Breast epithelium (tissue), 3 donors: ENCODE data around the gene PCYT2.

ENCODE experiments used
- POLR2A ChIP-seq: fragments of 450-650 bp; IDR thresholded peaks from one replicate; pipeline ENCODE4 v1.6.1; 2016; ENCODE audit warnings: antibody characterized with exemption, mild to moderate bottlenecking, moderate library complexity
- POLR2AphosphoS5 ChIP-seq, 3 donors: sonication (generic); formaldehyde crosslinking; IDR thresholded peaks; one replicate each; pipeline ENCODE4 v1.6.1; 2017; ENCODE audit warnings: antibody characterized with exemption in 3 of 3
- TF ChIP-seq, protein P1 (sequence below), 3 donors: fragments of 450-650 bp; IDR thresholded peaks; one replicate each; pipeline ENCODE4 v1.5.1; 2016 to 2017; ENCODE audit warnings: antibody characterized with exemption in 3 of 3, mild to moderate bottlenecking in 3 of 3, moderate library complexity in 3 of 3

- TF ChIP-seq POLR2A, result no peak
- TF ChIP-seq, protein P1, sequence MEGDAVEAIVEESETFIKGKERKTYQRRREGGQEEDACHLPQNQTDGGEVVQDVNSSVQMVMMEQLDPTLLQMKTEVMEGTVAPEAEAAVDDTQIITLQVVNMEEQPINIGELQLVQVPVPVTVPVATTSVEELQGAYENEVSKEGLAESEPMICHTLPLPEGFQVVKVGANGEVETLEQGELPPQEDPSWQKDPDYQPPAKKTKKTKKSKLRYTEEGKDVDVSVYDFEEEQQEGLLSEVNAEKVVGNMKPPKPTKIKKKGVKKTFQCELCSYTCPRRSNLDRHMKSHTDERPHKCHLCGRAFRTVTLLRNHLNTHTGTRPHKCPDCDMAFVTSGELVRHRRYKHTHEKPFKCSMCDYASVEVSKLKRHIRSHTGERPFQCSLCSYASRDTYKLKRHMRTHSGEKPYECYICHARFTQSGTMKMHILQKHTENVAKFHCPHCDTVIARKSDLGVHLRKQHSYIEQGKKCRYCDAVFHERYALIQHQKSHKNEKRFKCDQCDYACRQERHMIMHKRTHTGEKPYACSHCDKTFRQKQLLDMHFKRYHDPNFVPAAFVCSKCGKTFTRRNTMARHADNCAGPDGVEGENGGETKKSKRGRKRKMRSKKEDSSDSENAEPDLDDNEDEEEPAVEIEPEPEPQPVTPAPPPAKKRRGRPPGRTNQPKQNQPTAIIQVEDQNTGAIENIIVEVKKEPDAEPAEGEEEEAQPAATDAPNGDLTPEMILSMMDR (IDR thresholded peaks at IDR 0.05), result no peak
- TF ChIP-seq POLR2AphosphoS5 (IDR thresholded peaks at IDR 0.05), result no peak
Measured at GRCh38 chr17:81902653-81903414, 8.4 kb downstream of the PCYT2 start.
